Epithelial cell of esophagus (primary cell): ENCODE results near the gene STK16.

Source experiments
- DNase-seq: peaks from one replicate; pipeline ENCODE4 v3.0.0; 2010; ENCODE audit warnings: low read depth
- H3K4me3 ChIP-seq: 2 replicates; pipeline ENCODE4 v1.5.1; 2011; ENCODE audit warnings: mild to moderate bottlenecking, low read length, control low read depth
- TF ChIP-seq, protein P1 (sequence below): IDR thresholded peaks from 2 replicates; pipeline ENCODE4 v1.5.1; 2011; ENCODE audit warnings: low read depth, mild to moderate bottlenecking, low read length, control low read depth, inconsistent platforms; ENCODE audit not compliant: insufficient read depth; ENCODE audit errors: missing control alignments

Gene STK16

DNA sequence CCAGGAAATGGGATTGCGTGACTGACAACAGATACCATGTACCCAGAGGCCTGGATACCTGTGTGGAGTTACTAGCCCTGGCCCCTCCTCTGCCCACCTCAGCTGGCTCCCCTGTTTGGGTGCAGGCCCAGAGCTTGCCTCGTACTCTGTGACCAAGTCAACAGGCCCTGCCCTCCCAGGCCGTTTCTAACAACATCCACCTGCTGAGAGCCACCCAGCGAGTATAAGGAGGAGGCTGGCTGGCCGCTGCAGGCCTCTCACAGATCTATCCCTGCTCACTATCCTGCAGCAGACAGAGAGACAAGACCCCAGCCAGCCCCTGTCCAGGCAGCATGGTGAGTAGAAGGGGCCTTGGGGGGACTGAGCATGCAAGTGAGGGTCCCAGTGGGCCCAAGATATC lies 21.0 kb downstream of the STK16 start:
- no peak overlapping the region for H3K4me3 ChIP-seq
- DNase-seq, result no peak
- TF ChIP-seq, protein P1, sequence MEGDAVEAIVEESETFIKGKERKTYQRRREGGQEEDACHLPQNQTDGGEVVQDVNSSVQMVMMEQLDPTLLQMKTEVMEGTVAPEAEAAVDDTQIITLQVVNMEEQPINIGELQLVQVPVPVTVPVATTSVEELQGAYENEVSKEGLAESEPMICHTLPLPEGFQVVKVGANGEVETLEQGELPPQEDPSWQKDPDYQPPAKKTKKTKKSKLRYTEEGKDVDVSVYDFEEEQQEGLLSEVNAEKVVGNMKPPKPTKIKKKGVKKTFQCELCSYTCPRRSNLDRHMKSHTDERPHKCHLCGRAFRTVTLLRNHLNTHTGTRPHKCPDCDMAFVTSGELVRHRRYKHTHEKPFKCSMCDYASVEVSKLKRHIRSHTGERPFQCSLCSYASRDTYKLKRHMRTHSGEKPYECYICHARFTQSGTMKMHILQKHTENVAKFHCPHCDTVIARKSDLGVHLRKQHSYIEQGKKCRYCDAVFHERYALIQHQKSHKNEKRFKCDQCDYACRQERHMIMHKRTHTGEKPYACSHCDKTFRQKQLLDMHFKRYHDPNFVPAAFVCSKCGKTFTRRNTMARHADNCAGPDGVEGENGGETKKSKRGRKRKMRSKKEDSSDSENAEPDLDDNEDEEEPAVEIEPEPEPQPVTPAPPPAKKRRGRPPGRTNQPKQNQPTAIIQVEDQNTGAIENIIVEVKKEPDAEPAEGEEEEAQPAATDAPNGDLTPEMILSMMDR, result no peak

DNA sequence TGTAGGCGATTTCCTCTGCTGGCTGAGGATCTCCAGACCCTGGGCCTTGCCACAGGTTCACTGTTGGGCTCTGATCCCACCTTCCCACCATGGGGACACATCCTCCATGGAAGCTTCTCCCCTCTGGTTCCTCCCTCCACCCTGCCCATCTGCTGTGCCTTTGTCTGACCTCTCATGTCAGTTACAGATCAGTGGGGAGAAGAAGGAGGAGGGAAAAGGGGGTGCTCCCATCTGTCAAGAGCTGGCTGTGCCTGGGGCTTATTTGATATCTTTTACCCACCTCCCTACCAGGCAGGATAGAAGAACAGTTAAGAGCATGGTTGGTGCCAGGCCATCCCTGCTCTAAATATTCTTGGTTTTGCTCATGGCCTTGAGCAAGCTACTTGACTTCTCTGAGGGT lies 21.6 kb downstream of the STK16 start:
- TF ChIP-seq, protein P1, result no peak
- H3K4me3 ChIP-seq, result no peak overlapping the region
- DNase-seq, result no peak

- TF ChIP-seq, protein P1, result no peak
- no peak overlapping the region for H3K4me3 ChIP-seq
- DNase-seq, result no peak
Observed at GRCh38 chr2:219268294-219268693, 23.0 kb downstream of the STK16 start.

GRCh38 chr2:219269362-219270054 lies 24.2 kb downstream of the STK16 start:
- TF ChIP-seq, protein P1, result no peak
- DNase-seq, result peak; percentile 81
- H3K4me3 ChIP-seq, result no peak overlapping the region

DNA sequence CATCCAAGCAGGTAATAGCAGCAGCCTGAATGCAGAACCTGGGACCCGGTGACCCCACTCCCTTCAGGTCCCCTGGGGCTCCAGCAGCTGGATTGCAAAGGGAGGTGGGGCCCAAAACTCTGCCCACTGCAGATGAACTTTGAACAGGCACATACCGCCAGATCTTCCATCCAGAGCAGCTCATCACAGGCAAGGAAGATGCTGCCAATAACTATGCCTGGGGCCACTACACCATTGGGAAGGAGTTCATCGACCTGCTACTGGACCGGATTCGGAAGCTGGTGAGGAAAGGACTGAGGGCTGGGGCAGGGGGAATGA lies 24.7 kb downstream of the STK16 start:
- no peak for DNase-seq
- TF ChIP-seq, protein P1, result no peak
- H3K4me3 ChIP-seq, result no peak overlapping the region

DNA sequence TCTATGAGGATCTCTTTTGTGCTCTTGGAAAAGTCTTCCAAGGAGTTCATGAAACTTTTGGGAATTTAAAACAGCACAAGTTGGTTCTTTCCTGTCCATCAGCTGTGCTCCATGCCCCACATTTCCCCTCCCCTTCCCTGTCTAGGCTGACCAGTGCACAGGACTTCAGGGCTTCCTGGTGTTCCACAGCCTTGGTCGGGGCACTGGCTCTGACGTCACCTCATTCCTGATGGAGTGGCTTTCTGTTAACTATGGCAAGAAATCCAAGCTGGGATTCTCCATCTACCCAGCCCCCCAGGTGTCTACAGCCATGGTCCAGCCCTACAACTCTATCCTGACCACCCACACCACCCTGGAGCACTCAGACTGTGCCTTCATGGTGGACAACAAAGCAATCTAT lies 25.7 kb downstream of the STK16 start:
- TF ChIP-seq, protein P1, result no peak
- no peak overlapping the region for H3K4me3 ChIP-seq
- DNase-seq, result no peak

DNA sequence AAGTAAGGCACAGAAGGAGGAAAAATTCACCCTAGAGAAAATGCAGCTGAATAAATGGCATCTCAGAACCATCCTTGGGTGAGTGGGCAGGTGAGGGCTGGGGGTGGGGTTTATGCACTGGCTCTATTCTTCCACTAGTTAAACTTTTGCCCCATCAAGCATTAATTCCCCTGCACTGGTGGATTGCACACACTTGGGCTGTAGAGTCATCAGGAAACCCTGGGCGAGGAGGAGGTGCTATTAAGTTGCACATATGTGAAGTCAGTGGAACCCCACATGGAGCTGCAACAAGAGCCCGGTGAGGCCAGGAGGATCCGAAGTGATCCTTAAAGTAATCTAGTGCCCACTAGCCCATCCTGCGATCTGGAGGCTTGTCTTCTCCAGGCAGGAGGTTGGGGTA lies 27.1 kb downstream of the STK16 start:
- DNase-seq, result no peak
- TF ChIP-seq, protein P1, result no peak
- H3K4me3 ChIP-seq, result no peak overlapping the region
